ENCODE data around the gene SMIM36.

SMIM36 gene

DNA sequence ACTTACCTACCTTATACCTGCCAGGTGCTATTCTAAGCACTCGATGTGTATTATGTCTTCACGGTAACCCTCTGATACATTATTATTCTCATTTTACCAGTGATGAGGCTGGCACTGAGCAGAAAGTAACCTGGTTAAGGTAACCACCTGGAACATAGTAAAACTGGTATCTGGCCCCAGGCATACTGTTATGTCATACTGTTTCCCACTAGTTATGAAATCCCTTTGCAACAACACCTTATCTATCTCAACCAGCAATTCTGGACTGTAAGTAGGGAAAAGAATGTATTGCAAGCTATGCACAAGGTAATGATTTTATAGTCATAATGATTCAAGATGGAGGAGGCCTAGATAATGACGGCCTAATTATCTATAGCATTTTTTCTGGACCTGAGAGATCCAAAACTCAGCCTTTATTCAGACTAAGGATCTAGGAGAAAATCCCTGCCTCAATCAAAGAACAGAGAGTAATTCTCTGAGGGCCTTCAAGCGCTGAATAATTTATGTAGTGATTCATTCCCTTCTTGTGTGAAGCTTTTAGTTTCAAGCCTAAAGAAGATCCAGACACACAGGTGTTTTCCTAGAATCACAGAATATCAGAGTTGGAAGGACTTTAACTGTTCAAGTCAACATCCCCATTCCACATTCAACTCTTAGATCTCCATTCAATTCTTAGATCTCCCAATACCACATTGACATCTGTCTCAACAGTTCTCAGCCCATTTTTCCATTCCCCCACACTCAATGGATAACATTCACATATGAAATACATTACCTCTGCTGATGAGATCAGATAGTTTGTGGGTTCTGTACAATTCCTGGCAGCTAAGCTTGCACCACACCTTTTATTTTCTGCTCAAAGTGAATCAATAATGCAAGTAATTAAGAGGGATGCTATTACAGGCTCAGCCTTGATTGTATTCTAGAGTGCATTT is 74.8 kb downstream of the SMIM36 start:
- no peaks in the 10 kb centered on the region for H3K9me2 ChIP-seq (ENCODE audit: low read depth, low read length)
- no peaks in the 10 kb centered on the region for H3K79me2 ChIP-seq (ENCODE audit: insufficient read depth, low read length)
- no peaks in the 10 kb centered on the region for H3F3A ChIP-seq (ENCODE audit: insufficient read depth, low read length)
- H3K36me3 ChIP-seq (ENCODE audit: insufficient read depth, low read length) = no peaks in the 10 kb centered on the region
- peak overlapping the region; percentile 80 for H3K27ac ChIP-seq (ENCODE audit: low read depth, low read length, poor library complexity, severe bottlenecking)
- TF ChIP-seq EZH2 (IDR thresholded peaks at IDR 0.05; ENCODE audit: borderline replicate concordance, low read length) = no peak
- TF ChIP-seq, protein P1, sequence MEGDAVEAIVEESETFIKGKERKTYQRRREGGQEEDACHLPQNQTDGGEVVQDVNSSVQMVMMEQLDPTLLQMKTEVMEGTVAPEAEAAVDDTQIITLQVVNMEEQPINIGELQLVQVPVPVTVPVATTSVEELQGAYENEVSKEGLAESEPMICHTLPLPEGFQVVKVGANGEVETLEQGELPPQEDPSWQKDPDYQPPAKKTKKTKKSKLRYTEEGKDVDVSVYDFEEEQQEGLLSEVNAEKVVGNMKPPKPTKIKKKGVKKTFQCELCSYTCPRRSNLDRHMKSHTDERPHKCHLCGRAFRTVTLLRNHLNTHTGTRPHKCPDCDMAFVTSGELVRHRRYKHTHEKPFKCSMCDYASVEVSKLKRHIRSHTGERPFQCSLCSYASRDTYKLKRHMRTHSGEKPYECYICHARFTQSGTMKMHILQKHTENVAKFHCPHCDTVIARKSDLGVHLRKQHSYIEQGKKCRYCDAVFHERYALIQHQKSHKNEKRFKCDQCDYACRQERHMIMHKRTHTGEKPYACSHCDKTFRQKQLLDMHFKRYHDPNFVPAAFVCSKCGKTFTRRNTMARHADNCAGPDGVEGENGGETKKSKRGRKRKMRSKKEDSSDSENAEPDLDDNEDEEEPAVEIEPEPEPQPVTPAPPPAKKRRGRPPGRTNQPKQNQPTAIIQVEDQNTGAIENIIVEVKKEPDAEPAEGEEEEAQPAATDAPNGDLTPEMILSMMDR (IDR thresholded peaks at IDR 0.05; ENCODE audit: low read length) = no peak
- no peaks in the 10 kb centered on the region for H4K20me1 ChIP-seq (ENCODE audit: insufficient read depth, low read length)
- no peaks in the 10 kb centered on the region for H3K9me3 ChIP-seq (ENCODE audit: low read length)
- peak overlapping the region; percentile 21; the same call in 1 of the 2 replicates for H3K9ac ChIP-seq (ENCODE audit: low read length)
- H3K4me1 ChIP-seq (ENCODE audit: insufficient read depth, low read length, severe bottlenecking) = peaks cover 24% of the 10 kb centered on the region
- H3K4me2 ChIP-seq (ENCODE audit: low read length) = peak overlapping the region; percentile 62
- H3K4me3 ChIP-seq (ENCODE audit: low read depth, low read length, poor library complexity, severe bottlenecking) = peak overlapping the region; percentile 43
- H3K27me3 ChIP-seq (ENCODE audit: insufficient read depth, low read length) = no peaks in the 10 kb centered on the region
- no peak overlapping the region for H2AFZ ChIP-seq (ENCODE audit: low read length)

DNA sequence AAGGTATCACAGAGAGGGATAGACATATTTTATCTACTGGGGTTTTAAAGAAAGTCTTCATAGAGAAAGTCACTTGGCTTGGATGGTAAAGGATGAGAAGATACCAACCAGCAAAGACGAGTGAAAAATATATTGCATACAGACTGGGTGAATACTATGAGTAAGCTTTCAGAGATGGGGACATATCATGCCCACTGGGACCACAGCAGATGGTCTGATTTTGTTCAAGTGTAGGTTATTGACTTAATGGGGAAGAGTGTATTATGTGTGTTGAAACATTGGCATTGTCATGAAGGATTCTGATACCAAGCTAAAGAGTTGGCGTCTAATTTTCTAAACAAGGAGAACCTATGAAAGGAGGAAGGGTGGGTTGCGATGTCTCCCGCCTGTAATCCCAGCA is 75.8 kb downstream of the SMIM36 start:
- no peak for TF ChIP-seq EZH2 (IDR thresholded peaks at IDR 0.05; ENCODE audit: borderline replicate concordance, low read length)
- TF ChIP-seq, protein P1 (IDR thresholded peaks at IDR 0.05; ENCODE audit: low read length) = no peak
- Histone ChIP-seq H3K9me2 (ENCODE audit: low read depth, low read length) (no peaks in the 10 kb centered on the region), H3K79me2 (ENCODE audit: insufficient read depth, low read length) (no peaks in the 10 kb centered on the region), H3K36me3 (ENCODE audit: insufficient read depth, low read length) (no peaks in the 10 kb centered on the region), H3K4me3 (ENCODE audit: low read depth, low read length, poor library complexity, severe bottlenecking) (no peak overlapping the region), H3F3A (ENCODE audit: insufficient read depth, low read length) (no peaks in the 10 kb centered on the region), H3K27ac (ENCODE audit: low read depth, low read length, poor library complexity, severe bottlenecking) (no peak overlapping the region), H4K20me1 (ENCODE audit: insufficient read depth, low read length) (no peaks in the 10 kb centered on the region), H3K9me3 (ENCODE audit: low read length) (no peaks in the 10 kb centered on the region), H3K9ac (ENCODE audit: low read length) (no peak overlapping the region), H3K4me1 (ENCODE audit: insufficient read depth, low read length, severe bottlenecking) (peaks cover 34% of the 10 kb centered on the region), H3K27me3 (ENCODE audit: insufficient read depth, low read length) (no peaks in the 10 kb centered on the region), H3K4me2 (ENCODE audit: low read length) (no peak overlapping the region), H2AFZ (ENCODE audit: low read length) (no peak overlapping the region)

DNA sequence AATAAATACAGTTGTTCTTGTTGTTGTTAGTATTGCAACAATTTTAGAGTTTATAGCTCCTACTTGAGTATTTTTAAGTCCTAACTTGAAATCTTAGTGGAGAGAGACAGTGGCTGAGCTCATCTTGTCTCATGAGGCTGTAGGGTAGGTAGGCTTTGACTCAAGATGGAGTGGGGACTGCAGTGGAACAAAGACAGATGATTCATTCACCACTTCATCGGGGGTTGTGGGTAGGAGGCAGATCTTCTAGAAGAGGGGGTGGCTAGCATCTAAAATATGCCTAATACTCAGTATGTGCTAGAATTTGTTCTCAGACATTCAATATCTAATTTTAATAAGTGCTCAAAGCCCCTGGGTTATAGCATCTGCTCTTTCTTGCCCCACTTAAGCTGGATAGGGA is 76.5 kb downstream of the SMIM36 start:
- Histone ChIP-seq H3K9ac (ENCODE audit: low read length) (no peak overlapping the region), H3K4me3 (ENCODE audit: low read depth, low read length, poor library complexity, severe bottlenecking) (no peak overlapping the region), H3F3A (ENCODE audit: insufficient read depth, low read length) (no peaks in the 10 kb centered on the region), H4K20me1 (ENCODE audit: insufficient read depth, low read length) (no peaks in the 10 kb centered on the region), H2AFZ (ENCODE audit: low read length) (no peak overlapping the region), H3K36me3 (ENCODE audit: insufficient read depth, low read length) (no peaks in the 10 kb centered on the region), H3K4me1 (ENCODE audit: insufficient read depth, low read length, severe bottlenecking) (peaks cover 36% of the 10 kb centered on the region), H3K27ac (ENCODE audit: low read depth, low read length, poor library complexity, severe bottlenecking) (no peak overlapping the region), H3K9me3 (ENCODE audit: low read length) (no peaks in the 10 kb centered on the region), H3K27me3 (ENCODE audit: insufficient read depth, low read length) (no peaks in the 10 kb centered on the region), H3K9me2 (ENCODE audit: low read depth, low read length) (no peaks in the 10 kb centered on the region), H3K4me2 (ENCODE audit: low read length) (no peak overlapping the region), H3K79me2 (ENCODE audit: insufficient read depth, low read length) (no peaks in the 10 kb centered on the region)
- TF ChIP-seq EZH2 (IDR thresholded peaks at IDR 0.05; ENCODE audit: borderline replicate concordance, low read length) = no peak
- TF ChIP-seq, protein P1 (IDR thresholded peaks at IDR 0.05; ENCODE audit: low read length) = no peak
